Activated CD8-positive, alpha-beta memory T cell treated with anti-CD3 and anti-CD28 coated beads, Interleukin-2, amount 10 ng/mL, durations not matched to agents 7 days and 5 days (primary cell): ENCODE measurements around the gene CFAP61. TPM values are rescaled to one million over a fixed set of nuclear protein-coding genes. Genes with fewer than 3 reads are reported as not detected.

ENCODE experiments used
- ATAC-seq: fragments of 150-1000 bp; cut with Tn5 transposase; one replicate; pipeline ENCODE4 v1.10.0; 2021; ENCODE audit warnings: moderate library complexity
- CTCF ChIA-PET: fragments of 350-600 bp; sonication (Branson Sonifier 250); formaldehyde crosslinking; loops from one replicate; lab custom pipeline; 2021; ENCODE audit warnings: antibody characterized with exemption; lab: Charles Lee
- DNase-seq: peaks from one replicate; pipeline ENCODE4 v3.0.0-alpha.2; 2020
- H3K27ac Mint-ChIP-seq: one replicate; pipeline ENCODE4 v1.8.0; 2021; ENCODE audit warnings: mild to moderate bottlenecking, mixed read lengths
- H3K27me3 Mint-ChIP-seq: one replicate; pipeline ENCODE4 v1.8.0; 2021; ENCODE audit warnings: mixed read lengths
- H3K36me3 Mint-ChIP-seq: one replicate; pipeline ENCODE4 v1.8.0; 2021; ENCODE audit warnings: mild to moderate bottlenecking, mixed read lengths
- H3K4me1 Mint-ChIP-seq: one replicate; pipeline ENCODE4 v1.8.0; 2021; ENCODE audit warnings: mixed read lengths
- H3K4me3 Mint-ChIP-seq: one replicate; pipeline ENCODE4 v1.8.0; 2021; ENCODE audit warnings: mild to moderate bottlenecking, moderate library complexity, mixed read lengths
- H3K9me3 Mint-ChIP-seq: one replicate; pipeline ENCODE4 v1.8.0; 2022; ENCODE audit warnings: low read depth, mixed read lengths
- total RNA-seq, 2 experiments: library from RNA; stranded (reverse); gene quantifications; one replicate each; pipeline ENCODE4 v1.2.3, GENCODE V29; 2021

The CFAP61 gene
- total RNA-seq, 2 experiments from 2014 or later, result not detected

DNA sequence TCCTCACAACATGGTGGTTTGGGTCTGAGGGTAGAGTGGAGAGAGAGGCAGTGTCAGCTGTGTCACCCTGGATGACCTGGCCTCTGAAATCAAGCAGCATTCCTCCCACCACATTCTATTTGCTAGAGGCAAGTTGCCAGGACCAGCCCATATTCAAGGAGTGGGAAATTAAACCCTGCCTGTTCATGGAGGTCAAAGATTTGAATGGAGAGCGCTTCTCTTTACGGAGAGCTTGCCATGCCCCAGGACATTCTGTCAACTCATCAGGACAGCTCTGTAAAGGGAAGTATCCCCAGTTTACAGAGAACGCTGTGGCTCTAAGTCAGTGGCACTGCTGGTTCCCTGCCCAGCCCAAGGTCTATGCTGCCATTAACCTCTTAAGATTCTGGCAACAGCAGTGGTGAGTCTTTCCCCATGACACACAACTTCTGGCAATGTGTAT is 225.6 kb downstream of the CFAP61 start:
- peaks cover 1% of the 10 kb centered on the region for H3K4me1 Mint-ChIP-seq
- H3K36me3 Mint-ChIP-seq, result no peaks in the 10 kb centered on the region
- ATAC-seq, result no peak
- no peak overlapping the region for H3K4me3 Mint-ChIP-seq
- CTCF ChIA-PET, result no interaction called here
- no peak overlapping the region for H3K27ac Mint-ChIP-seq
- H3K9me3 Mint-ChIP-seq, result no peaks in the 10 kb centered on the region
- H3K27me3 Mint-ChIP-seq, result peaks cover 21% of the 10 kb centered on the region
- DNase-seq, result no peak

DNA sequence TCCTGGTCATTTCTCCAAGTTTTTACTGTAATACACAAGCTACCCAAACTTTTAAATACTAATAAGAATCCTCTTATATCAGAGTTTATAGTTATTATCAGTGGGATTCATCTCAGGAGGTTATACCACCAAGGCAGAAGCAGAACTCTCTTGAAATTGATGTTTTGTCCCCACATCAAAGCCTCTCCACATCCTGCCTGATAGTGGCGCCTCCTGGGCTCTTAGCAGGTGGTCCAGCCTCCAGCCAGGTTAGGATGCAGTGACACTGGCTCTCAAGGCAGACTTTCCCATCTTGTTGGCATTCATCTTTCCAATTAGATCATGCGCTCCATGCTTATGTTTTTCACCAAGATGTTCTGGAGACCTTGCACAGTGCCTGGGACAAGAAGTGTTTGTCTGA is 233.7 kb downstream of the CFAP61 start:
- ATAC-seq (no peak), DNase-seq (no peak)
- H3K4me1 Mint-ChIP-seq, result no peaks in the 10 kb centered on the region
- CTCF ChIA-PET, result interaction anchor here (1.2 kb wide), 1 partner anchor 10 kb away, joined by 4 read pairs; no protein-coding TSS in a partner anchor
- no peaks in the 10 kb centered on the region for H3K9me3 Mint-ChIP-seq
- H3K4me3 Mint-ChIP-seq, result no peak overlapping the region
- no peak overlapping the region for H3K27ac Mint-ChIP-seq
- no peaks in the 10 kb centered on the region for H3K36me3 Mint-ChIP-seq
- peaks cover 6% of the 10 kb centered on the region for H3K27me3 Mint-ChIP-seq

GRCh38 chr20:20289331-20289730 is 237.0 kb downstream of the CFAP61 start:
- Mint-ChIP-seq H3K27ac (no peak overlapping the region), H3K4me1 (no peaks in the 10 kb centered on the region), H3K4me3 (no peak overlapping the region), H3K27me3 (peaks cover 6% of the 10 kb centered on the region), H3K36me3 (no peaks in the 10 kb centered on the region), H3K9me3 (no peaks in the 10 kb centered on the region)
- no peak for DNase-seq
- CTCF ChIA-PET, result no interaction called here
- no peak for ATAC-seq

- Mint-ChIP-seq H3K27me3 (no peaks in the 10 kb centered on the region), H3K9me3 (no peaks in the 10 kb centered on the region), H3K4me1 (no peaks in the 10 kb centered on the region), H3K27ac (no peak overlapping the region), H3K4me3 (no peak overlapping the region), H3K36me3 (no peaks in the 10 kb centered on the region)
- ATAC-seq, result no peak
- CTCF ChIA-PET, result no interaction called here
- peak; percentile 43 for DNase-seq
Observed at GRCh38 chr20:20292472-20292871, 240.1 kb downstream of the CFAP61 start.

DNA sequence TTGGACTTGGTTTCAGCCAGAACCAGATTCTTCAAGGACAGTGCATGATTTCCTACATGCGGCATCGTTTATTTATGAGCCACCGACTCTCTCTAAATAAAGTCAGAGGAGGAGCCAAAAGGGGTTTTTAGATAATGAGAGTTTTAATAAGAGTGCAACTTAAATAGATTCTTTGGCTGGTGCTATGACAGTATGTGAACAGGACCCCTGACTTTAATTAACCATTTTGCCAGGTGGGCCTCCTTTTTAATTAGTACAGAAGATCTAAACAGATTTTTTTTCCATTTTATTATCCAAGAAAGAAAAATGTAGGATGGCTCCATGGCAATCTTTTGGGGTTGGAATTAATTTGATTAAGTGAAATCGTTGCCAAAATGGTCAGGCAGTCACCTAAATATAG is 240.8 kb downstream of the CFAP61 start:
- Mint-ChIP-seq H3K9me3 (no peaks in the 10 kb centered on the region), H3K27me3 (no peaks in the 10 kb centered on the region), H3K4me1 (no peaks in the 10 kb centered on the region), H3K27ac (no peak overlapping the region), H3K4me3 (no peak overlapping the region), H3K36me3 (no peaks in the 10 kb centered on the region)
- ATAC-seq (no peak), DNase-seq (no peak)
- CTCF ChIA-PET, result no interaction called here

DNA sequence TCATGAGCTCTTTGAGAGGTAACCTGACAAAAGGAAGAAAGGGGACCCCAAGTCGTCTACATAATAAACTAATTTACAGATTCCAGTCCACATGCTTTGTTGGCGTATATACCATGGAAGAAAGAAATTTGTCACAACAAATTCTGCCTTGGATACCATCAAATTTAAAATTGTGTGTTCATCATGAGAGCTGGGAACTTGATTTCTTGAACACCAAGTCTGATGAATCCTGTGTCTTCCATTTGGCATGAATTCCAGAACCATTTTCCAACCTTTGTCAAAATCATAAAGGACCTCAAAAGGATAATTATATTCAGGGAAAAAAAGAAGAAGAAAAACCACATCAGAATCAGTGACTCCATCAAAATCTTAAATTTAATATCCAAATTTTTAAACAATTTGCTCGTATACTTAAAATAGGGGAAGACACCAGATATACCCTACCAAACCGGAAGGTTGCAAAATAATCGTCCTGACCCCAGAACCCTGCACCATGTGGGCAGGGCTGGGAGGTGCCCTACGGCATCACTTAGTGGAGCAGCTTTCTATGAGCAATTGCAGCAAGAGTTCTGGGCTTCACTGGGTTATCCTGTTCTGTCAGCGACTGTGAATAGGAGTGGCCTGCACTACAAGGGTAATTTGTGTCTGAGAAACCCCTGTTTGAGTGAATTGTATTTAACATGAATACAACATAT is 241.5 kb downstream of the CFAP61 start:
- CTCF ChIA-PET, result no interaction called here
- no peaks in the 10 kb centered on the region for H3K9me3 Mint-ChIP-seq
- H3K4me1 Mint-ChIP-seq, result no peaks in the 10 kb centered on the region
- DNase-seq (no peak), ATAC-seq (no peak)
- H3K36me3 Mint-ChIP-seq, result no peaks in the 10 kb centered on the region
- H3K27ac Mint-ChIP-seq, result no peak overlapping the region
- H3K4me3 Mint-ChIP-seq, result no peak overlapping the region
- no peaks in the 10 kb centered on the region for H3K27me3 Mint-ChIP-seq

DNA sequence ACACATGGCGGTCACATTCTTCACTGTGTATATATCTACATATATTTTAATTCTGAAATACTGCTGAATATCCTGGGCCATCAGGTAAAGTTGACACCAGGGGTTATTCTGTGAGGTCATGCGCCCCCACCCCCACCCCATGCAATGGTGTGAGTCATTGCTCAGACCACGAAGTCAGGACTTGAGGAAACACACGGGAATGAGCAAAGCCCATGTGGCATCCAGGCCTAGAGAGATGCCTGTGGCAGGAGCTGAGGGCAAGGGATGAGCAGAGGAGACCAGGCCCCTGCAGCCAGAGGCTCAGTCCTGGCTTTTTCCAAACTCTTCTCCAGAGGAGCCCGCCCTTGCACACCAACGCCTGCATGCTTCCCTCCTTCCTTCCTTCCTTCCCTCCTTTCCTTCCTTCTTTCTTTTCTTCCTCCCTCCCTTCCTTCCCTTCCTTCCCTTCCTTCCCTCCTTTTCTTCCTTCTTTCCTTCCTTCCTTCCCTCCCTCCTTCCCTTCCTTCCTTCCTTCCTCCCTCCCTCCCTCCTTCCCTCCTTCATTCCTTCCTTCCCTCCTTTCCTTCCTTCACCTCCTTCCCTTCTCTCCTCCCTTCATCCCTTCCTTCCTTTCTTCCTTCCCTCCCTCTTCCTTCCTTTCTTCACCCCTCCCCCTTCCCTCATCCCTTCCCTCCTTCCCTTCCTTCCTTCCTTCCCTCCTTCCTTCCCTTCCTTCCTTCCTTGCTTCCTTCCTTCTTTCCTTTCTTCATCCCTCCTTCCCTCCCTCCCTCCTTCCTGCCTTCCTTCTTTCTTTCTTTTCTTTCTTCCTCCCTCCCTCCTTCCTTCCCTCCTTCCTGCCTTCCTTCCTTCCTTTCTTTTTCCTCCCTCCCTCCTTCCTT is 243.5 kb downstream of the CFAP61 start:
- H3K9me3 Mint-ChIP-seq, result no peaks in the 10 kb centered on the region
- ATAC-seq (no peak), DNase-seq (no peak)
- CTCF ChIA-PET, result no interaction called here
- H3K27ac Mint-ChIP-seq, result no peak overlapping the region
- no peaks in the 10 kb centered on the region for H3K4me1 Mint-ChIP-seq
- H3K27me3 Mint-ChIP-seq, result no peaks in the 10 kb centered on the region
- H3K4me3 Mint-ChIP-seq, result no peak overlapping the region
- H3K36me3 Mint-ChIP-seq, result no peaks in the 10 kb centered on the region

DNA sequence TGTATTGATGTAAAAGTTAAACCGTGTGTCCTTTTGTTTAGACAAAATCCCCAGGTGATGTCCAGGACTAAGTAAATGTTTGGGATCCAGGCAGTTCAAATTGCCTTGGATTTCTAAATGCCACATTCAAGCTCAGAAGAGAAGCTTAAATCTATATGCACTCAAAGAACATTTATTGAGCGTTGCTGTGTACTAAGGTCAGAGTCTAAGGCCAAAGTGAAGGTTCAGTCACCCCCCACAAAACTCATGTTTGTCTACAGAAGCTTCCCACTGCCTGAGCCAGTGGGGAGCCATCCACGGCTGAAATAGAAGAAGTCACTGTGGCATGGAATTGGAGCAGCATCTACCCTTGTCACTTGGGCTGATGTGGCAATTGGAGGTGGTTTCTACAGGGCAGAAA is 244.8 kb downstream of the CFAP61 start:
- Mint-ChIP-seq H3K4me1 (no peaks in the 10 kb centered on the region), H3K4me3 (no peak overlapping the region), H3K27me3 (no peaks in the 10 kb centered on the region), H3K36me3 (no peaks in the 10 kb centered on the region), H3K27ac (no peak overlapping the region), H3K9me3 (no peaks in the 10 kb centered on the region)
- CTCF ChIA-PET, result no interaction called here
- ATAC-seq (no peak), DNase-seq (no peak)

- Mint-ChIP-seq H3K4me1 (no peaks in the 10 kb centered on the region), H3K27me3 (no peaks in the 10 kb centered on the region), H3K27ac (no peak overlapping the region), H3K9me3 (no peaks in the 10 kb centered on the region), H3K36me3 (no peaks in the 10 kb centered on the region), H3K4me3 (no peak overlapping the region)
- no peak for ATAC-seq
- CTCF ChIA-PET, result no interaction called here
- DNase-seq, result no peak
Observed at GRCh38 chr20:20297752-20298151, 245.4 kb downstream of the CFAP61 start.

DNA sequence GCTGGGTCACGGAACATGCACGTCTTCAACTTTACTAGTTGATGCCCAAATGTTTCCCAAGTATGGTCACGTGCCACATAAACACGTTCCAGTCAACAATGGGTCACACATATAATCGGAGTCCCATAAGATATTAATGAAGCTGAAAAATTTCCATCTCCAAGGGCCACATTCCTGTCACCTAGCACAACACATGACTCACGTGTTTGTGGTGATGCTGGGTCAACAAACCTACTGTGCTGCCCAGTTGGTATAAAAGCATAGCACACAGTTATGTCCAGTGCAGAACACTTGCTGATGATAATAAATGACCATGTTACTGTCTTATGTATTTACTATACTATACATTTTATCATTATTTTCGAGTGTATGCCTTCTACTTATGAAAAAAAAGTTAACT is 247.6 kb downstream of the CFAP61 start:
- CTCF ChIA-PET, result no interaction called here
- H3K4me1 Mint-ChIP-seq, result no peaks in the 10 kb centered on the region
- no peaks in the 10 kb centered on the region for H3K9me3 Mint-ChIP-seq
- DNase-seq (no peak), ATAC-seq (no peak)
- no peak overlapping the region for H3K4me3 Mint-ChIP-seq
- H3K27ac Mint-ChIP-seq, result no peak overlapping the region
- no peaks in the 10 kb centered on the region for H3K36me3 Mint-ChIP-seq
- no peaks in the 10 kb centered on the region for H3K27me3 Mint-ChIP-seq

DNA sequence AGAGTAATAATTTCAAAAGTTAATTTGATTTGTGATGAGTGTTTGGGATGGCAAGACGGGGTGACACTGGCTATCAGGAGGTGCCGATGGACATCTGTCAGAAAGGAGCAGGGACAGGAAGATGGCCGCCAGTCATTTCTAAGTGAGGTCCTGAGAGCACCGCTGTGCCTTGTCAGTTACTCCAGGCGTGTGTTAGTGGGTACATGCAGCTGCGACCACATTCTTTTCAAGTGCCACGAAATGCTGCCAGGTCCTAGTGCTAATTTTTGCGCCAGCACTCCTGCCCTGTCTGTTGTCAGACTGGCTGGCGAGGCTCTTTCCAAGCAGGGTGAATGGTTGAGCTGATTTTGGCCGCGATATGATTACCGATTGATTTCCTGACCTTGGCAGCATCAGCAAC is 251.0 kb downstream of the CFAP61 start:
- Mint-ChIP-seq H3K9me3 (no peaks in the 10 kb centered on the region), H3K4me3 (no peak overlapping the region), H3K27ac (no peak overlapping the region), H3K36me3 (no peaks in the 10 kb centered on the region), H3K4me1 (no peaks in the 10 kb centered on the region), H3K27me3 (peaks cover 2% of the 10 kb centered on the region)
- DNase-seq (no peak), ATAC-seq (no peak)
- CTCF ChIA-PET, result no interaction called here

GRCh38 chr20:20303742-20304141 is 251.4 kb downstream of the CFAP61 start:
- H3K36me3 Mint-ChIP-seq, result no peaks in the 10 kb centered on the region
- peaks cover 2% of the 10 kb centered on the region for H3K27me3 Mint-ChIP-seq
- no peak for ATAC-seq
- no peak overlapping the region for H3K4me3 Mint-ChIP-seq
- DNase-seq, result no peak
- no peaks in the 10 kb centered on the region for H3K4me1 Mint-ChIP-seq
- H3K27ac Mint-ChIP-seq, result no peak overlapping the region
- no peaks in the 10 kb centered on the region for H3K9me3 Mint-ChIP-seq
- CTCF ChIA-PET, result no interaction called here

DNA sequence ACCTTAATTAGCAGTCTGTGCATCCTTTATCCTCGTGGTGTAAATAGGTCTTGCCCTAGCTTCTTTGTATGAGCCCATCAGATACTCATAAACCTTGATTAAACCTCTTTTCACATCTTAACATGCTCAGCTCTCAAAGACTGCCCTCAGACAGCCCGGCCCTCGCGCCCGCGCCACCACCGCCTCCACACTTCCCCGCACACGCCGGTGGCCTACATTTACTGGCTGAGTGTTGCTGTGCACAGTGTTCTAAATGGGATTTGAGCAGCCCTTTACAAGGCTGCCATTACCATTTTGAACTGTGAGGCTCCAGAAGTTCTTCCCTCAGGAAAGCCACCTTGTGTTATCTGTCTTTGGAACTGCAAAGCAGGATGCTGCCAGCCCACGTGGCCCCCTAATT is 252.6 kb downstream of the CFAP61 start:
- H3K27me3 Mint-ChIP-seq, result peaks cover 2% of the 10 kb centered on the region
- DNase-seq (no peak), ATAC-seq (no peak)
- CTCF ChIA-PET, result no interaction called here
- H3K27ac Mint-ChIP-seq, result no peak overlapping the region
- H3K9me3 Mint-ChIP-seq, result no peaks in the 10 kb centered on the region
- H3K36me3 Mint-ChIP-seq, result no peaks in the 10 kb centered on the region
- no peaks in the 10 kb centered on the region for H3K4me1 Mint-ChIP-seq
- no peak overlapping the region for H3K4me3 Mint-ChIP-seq

GRCh38 chr20:20312562-20312961 is 260.2 kb downstream of the CFAP61 start:
- H3K27me3 Mint-ChIP-seq, result no peaks in the 10 kb centered on the region
- CTCF ChIA-PET, result no interaction called here
- H3K4me1 Mint-ChIP-seq, result no peaks in the 10 kb centered on the region
- H3K4me3 Mint-ChIP-seq, result no peak overlapping the region
- ATAC-seq (no peak), DNase-seq (no peak)
- H3K36me3 Mint-ChIP-seq, result no peaks in the 10 kb centered on the region
- H3K27ac Mint-ChIP-seq, result no peak overlapping the region
- H3K9me3 Mint-ChIP-seq, result no peaks in the 10 kb centered on the region
